ENCODE results near the gene HAPSTR1. TPM values are rescaled to one million over a fixed set of nuclear protein-coding genes. Genes with fewer than 3 reads are reported as not detected.

HAPSTR1 gene
- polyA plus RNA-seq, 1 of the 3 experiments (the other 2 are of a cell fraction) = 7.0 TPM

DNA sequence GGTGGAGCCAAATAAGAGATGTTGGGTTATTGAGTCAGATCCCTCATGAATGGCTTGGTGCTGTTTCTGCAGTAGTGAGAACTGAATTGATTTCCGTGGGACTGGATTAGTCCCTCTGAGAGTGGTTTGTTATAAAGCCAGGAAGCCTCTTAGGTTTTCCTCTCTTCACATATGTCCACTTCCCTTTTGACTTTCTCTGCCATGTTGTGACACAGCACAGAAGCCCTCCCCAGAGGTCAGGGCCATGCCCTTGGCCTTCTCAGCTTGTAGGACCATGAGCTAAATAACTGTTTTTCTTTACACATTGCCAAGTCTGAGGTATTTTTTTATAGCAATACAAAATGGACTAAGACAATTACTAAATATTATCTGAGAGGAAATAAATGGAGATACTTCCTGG, 10.3 kb upstream of the HAPSTR1 start:
- no peaks in the 10 kb centered on the region for H3K36me3 ChIP-seq (replicated peaks in 1 of 2; ENCODE audit: control insufficient read depth in 1 of 2, insufficient read depth in 2 of 2, low read length in 1 of 2)
- H4K20me1 ChIP-seq (ENCODE audit: insufficient read depth) = no peaks in the 10 kb centered on the region
- H3K4me3 ChIP-seq (ENCODE audit: low read depth in 2 of 2, low read length in 1 of 2) = no peak overlapping the region
- no peaks in the 10 kb centered on the region for H3K79me2 ChIP-seq (ENCODE audit: insufficient read depth)
- H2AFZ ChIP-seq (ENCODE audit: low read depth) = no peak overlapping the region
- no peaks in the 10 kb centered on the region for H3K9me3 ChIP-seq
- no peaks in the 10 kb centered on the region for H3K27me3 ChIP-seq (ENCODE audit: insufficient read depth)
- CTCF ChIA-PET = interaction anchor here (0.6 kb wide), 1 partner anchor 9 kb away, joined by 3 read pairs; no protein-coding TSS in a partner anchor
- TF ChIP-seq, protein P1, sequence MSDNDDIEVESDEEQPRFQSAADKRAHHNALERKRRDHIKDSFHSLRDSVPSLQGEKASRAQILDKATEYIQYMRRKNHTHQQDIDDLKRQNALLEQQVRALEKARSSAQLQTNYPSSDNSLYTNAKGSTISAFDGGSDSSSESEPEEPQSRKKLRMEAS (IDR thresholded peaks at IDR 0.05; ENCODE audit: low read depth) = no peak
- TF ChIP-seq, protein P2, sequence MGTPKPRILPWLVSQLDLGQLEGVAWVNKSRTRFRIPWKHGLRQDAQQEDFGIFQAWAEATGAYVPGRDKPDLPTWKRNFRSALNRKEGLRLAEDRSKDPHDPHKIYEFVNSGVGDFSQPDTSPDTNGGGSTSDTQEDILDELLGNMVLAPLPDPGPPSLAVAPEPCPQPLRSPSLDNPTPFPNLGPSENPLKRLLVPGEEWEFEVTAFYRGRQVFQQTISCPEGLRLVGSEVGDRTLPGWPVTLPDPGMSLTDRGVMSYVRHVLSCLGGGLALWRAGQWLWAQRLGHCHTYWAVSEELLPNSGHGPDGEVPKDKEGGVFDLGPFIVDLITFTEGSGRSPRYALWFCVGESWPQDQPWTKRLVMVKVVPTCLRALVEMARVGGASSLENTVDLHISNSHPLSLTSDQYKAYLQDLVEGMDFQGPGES (IDR thresholded peaks at IDR 0.05; ENCODE audit: low read depth, low read length) = no peak
- TF ChIP-seq RXRA (IDR thresholded peaks at IDR 0.05; ENCODE audit: borderline replicate concordance, low read depth) = no peak
- no peak for TF ChIP-seq ELF1 (IDR thresholded peaks at IDR 0.05)
- no peak for TF ChIP-seq RFX5 (IDR thresholded peaks at IDR 0.05; ENCODE audit: low read length)
- TF ChIP-seq TAF1 (IDR thresholded peaks at IDR 0.05; ENCODE audit: borderline replicate concordance, low read depth, low read length) = no peak
- TF ChIP-seq JUND (IDR thresholded peaks at IDR 0.05) = no peak
- no peak for TF ChIP-seq POLR2AphosphoS5 (IDR thresholded peaks at IDR 0.05; ENCODE audit: low read depth, low read length)
- TF ChIP-seq, protein P3, sequence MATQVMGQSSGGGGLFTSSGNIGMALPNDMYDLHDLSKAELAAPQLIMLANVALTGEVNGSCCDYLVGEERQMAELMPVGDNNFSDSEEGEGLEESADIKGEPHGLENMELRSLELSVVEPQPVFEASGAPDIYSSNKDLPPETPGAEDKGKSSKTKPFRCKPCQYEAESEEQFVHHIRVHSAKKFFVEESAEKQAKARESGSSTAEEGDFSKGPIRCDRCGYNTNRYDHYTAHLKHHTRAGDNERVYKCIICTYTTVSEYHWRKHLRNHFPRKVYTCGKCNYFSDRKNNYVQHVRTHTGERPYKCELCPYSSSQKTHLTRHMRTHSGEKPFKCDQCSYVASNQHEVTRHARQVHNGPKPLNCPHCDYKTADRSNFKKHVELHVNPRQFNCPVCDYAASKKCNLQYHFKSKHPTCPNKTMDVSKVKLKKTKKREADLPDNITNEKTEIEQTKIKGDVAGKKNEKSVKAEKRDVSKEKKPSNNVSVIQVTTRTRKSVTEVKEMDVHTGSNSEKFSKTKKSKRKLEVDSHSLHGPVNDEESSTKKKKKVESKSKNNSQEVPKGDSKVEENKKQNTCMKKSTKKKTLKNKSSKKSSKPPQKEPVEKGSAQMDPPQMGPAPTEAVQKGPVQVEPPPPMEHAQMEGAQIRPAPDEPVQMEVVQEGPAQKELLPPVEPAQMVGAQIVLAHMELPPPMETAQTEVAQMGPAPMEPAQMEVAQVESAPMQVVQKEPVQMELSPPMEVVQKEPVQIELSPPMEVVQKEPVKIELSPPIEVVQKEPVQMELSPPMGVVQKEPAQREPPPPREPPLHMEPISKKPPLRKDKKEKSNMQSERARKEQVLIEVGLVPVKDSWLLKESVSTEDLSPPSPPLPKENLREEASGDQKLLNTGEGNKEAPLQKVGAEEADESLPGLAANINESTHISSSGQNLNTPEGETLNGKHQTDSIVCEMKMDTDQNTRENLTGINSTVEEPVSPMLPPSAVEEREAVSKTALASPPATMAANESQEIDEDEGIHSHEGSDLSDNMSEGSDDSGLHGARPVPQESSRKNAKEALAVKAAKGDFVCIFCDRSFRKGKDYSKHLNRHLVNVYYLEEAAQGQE (IDR thresholded peaks at IDR 0.05; ENCODE audit: low read depth, low read length) = no peak
- TF ChIP-seq SMC3 (IDR thresholded peaks at IDR 0.05; ENCODE audit: low read depth, low read length) = no peak
- no peak for TF ChIP-seq YY1 (IDR thresholded peaks at IDR 0.05; ENCODE audit: low read depth)
- TF ChIP-seq GABPA (IDR thresholded peaks at IDR 0.05; ENCODE audit: low read depth) = no peak
- TF ChIP-seq FOXJ3 (CRISPR knock-in tag; IDR thresholded peaks at IDR 0.05) = no peak
- TF ChIP-seq, protein P4, sequence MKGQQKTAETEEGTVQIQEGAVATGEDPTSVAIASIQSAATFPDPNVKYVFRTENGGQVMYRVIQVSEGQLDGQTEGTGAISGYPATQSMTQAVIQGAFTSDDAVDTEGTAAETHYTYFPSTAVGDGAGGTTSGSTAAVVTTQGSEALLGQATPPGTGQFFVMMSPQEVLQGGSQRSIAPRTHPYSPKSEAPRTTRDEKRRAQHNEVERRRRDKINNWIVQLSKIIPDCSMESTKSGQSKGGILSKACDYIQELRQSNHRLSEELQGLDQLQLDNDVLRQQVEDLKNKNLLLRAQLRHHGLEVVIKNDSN (IDR thresholded peaks at IDR 0.05; ENCODE audit: borderline replicate concordance, low read depth) = no peak
- TF ChIP-seq GATA2 (CRISPR knock-in tag; IDR thresholded peaks at IDR 0.05) = no peak
- no peak for TF ChIP-seq EP300 (IDR thresholded peaks at IDR 0.05; ENCODE audit: borderline replicate concordance in 1 of 2, low read depth in 1 of 2, low read length in 1 of 2)
- TF ChIP-seq, protein P5, sequence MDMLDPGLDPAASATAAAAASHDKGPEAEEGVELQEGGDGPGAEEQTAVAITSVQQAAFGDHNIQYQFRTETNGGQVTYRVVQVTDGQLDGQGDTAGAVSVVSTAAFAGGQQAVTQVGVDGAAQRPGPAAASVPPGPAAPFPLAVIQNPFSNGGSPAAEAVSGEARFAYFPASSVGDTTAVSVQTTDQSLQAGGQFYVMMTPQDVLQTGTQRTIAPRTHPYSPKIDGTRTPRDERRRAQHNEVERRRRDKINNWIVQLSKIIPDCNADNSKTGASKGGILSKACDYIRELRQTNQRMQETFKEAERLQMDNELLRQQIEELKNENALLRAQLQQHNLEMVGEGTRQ (IDR thresholded peaks at IDR 0.05; ENCODE audit: borderline replicate concordance, low read depth, low read length) = no peak
- TF ChIP-seq FOXM1 (IDR thresholded peaks at IDR 0.05; ENCODE audit: low read depth) = no peak
- TF ChIP-seq NFIC (IDR thresholded peaks at IDR 0.05; ENCODE audit: borderline replicate concordance) = no peak
- WGBS (ENCODE audit: low lambda C conversion rate) = 83% methylated on average over 1 of the region's 1 CpG
- no peak overlapping the region for H3K27ac ChIP-seq (ENCODE audit: low read depth in 2 of 2, low read length in 1 of 2)
- H3K9ac ChIP-seq = no peak overlapping the region
- POLR2A ChIA-PET = no interaction called here
- DNase-seq = no peak
- no peaks in the 10 kb centered on the region for H3K9me2 ChIP-seq
- H3F3A ChIP-seq (replicated peaks; ENCODE audit: insufficient read depth) = peaks cover 20% of the 10 kb centered on the region
- H3K4me2 ChIP-seq = no peak overlapping the region
- peaks cover 5 to 9% of the 10 kb centered on the region in 2 experiments; a peak in 2 of 4 replicates for H3K4me1 ChIP-seq (ENCODE audit: control insufficient read depth in 1 of 2, insufficient read depth in 2 of 2, low read depth in 1 of 2, low read length in 1 of 2)
